DOHH2 (cell line): Measurements from ENCODE around the gene DNER.

Experiments used
- CTCF ChIP-seq: fragments of 200-600 bp; sonication (generic); IDR thresholded peaks from one replicate; pipeline ENCODE4 v1.5.1; 2014; ENCODE audit warnings: antibody characterized with exemption, mild to moderate bottlenecking, low read depth, low read length; ENCODE audit not compliant: poor library complexity, severe bottlenecking
- EZH2phosphoT487 ChIP-seq: fragments of 200-600 bp; sonication (generic); IDR thresholded peaks from 2 replicates; pipeline ENCODE4 v1.6.1; 2017; ENCODE audit warnings: borderline replicate concordance, mild to moderate bottlenecking, antibody characterized with exemption, low read length, moderate library complexity, mixed read lengths

DNA sequence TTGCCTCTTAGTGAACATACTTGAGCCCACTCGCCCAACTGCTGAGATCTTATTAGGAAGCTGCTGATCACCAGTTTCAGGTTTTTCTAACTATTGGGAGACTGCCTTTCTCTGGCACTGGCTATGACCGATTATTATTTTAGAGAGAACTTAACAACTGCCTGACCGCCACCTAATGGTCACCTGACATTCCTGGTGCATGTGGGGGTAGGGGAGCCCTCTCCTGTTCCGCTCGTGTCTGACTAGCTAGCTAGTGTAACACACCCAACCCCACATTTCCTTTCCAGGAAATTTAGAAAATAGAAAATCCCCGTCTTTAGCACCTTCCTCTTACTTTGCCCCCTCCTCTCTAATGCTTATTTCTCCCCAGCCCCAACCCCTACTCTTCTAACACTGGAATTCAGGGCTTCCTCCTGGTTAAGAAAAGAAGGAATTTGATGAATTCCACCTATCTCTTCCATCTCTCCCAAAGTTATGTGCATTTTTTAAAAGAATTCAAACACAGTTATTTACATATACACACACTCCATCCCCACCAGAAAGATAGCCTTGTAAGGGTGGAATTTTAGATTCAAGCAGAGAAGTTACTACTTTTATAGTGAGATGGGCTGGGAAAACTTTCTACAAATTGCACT lies 19.4 kb upstream of the DNER start:
- TF ChIP-seq CTCF: no peak
- no peak for TF ChIP-seq EZH2phosphoT487
